NCI-H2196 treated with DMSO at 0.1 percent for 48 hours (cell line): ENCODE measurements around the gene HIF1AN.
"Not testable (repeated sequence)": the region's sequence is repeated elsewhere in the genome, so short reads cannot be mapped to it uniquely, and the experiment has no call there.

Experiments used
- DNase-seq: peaks from one replicate; lab custom pipeline; 2025; ENCODE audit not compliant: unreplicated experiment; lab: John Stamatoyannopoulos, UW

Gene HIF1AN

GRCh38 chr10:100565206-100565985 is 29.7 kb downstream of the HIF1AN start:
- DNase-seq = no peak

GRCh38 chr10:100566561-100566960 is 30.8 kb downstream of the HIF1AN start:
- no peak for DNase-seq

GRCh38 chr10:100567249-100567648 is 31.5 kb downstream of the HIF1AN start:
- DNase-seq = no peak

GRCh38 chr10:100567826-100568225 is 32.1 kb downstream of the HIF1AN start:
- no peak for DNase-seq

- DNase-seq = no peak
Observed at GRCh38 chr10:100568912-100569311, 33.2 kb downstream of the HIF1AN start.

GRCh38 chr10:100569687-100570481 is 34.1 kb downstream of the HIF1AN start:
- no peak for DNase-seq

GRCh38 chr10:100570506-100570905 is 34.8 kb downstream of the HIF1AN start:
- DNase-seq = no peak

- no peak for DNase-seq
Observed at GRCh38 chr10:100571084-100571856, 35.5 kb downstream of the HIF1AN start.

GRCh38 chr10:100575146-100575545 is 39.4 kb downstream of the HIF1AN start:
- DNase-seq = not testable (repeated sequence)

GRCh38 chr10:100575585-100576281 is 40.0 kb downstream of the HIF1AN start:
- DNase-seq = no peak

GRCh38 chr10:100576282-100576635 is 40.5 kb downstream of the HIF1AN start:
- DNase-seq = no peak

- no peak for DNase-seq
Observed at GRCh38 chr10:100579261-100580090, 43.7 kb downstream of the HIF1AN start.

GRCh38 chr10:100586959-100587358 is 51.2 kb downstream of the HIF1AN start:
- no peak for DNase-seq

GRCh38 chr10:100598166-100598565 is 62.4 kb downstream of the HIF1AN start:
- DNase-seq = no peak

GRCh38 chr10:100600218-100600617 is 64.5 kb downstream of the HIF1AN start:
- no peak for DNase-seq

GRCh38 chr10:100607439-100607838 is 71.7 kb downstream of the HIF1AN start:
- no peak for DNase-seq
